Esophagus muscularis mucosa (tissue), 4 donors: ENCODE results near the gene RABIF. TPM values are rescaled to one million over a fixed set of nuclear protein-coding genes. Genes with fewer than 3 reads are reported as not detected.

Experiments
- DNase-seq: peaks from one replicate; pipeline ENCODE4 v3.0.0-alpha.2; 2017; ENCODE audit errors: extremely low spot score
- H3K27ac ChIP-seq, 4 donors: fragments of 200-600 bp; sonication (generic); replicated peaks in 1 of 4; 1 replicate in 3 of 4; 2 replicates in 1 of 4; pipeline ENCODE4 v1.5.1; 2016 to 2019; ENCODE audit warnings: mild to moderate bottlenecking in 1 of 4
- H3K27me3 ChIP-seq, 4 donors: fragments of 200-600 bp; sonication (generic); one replicate each; pipeline versions ENCODE4 v1.5.1 to v1.6.0; 2016 to 2019
- H3K36me3 ChIP-seq, 4 donors: fragments of 200-600 bp; sonication (generic); one replicate each; pipeline ENCODE4 v1.5.1; 2016 to 2019
- H3K4me1 ChIP-seq, 4 donors: fragments of 200-600 bp; sonication (generic); one replicate each; pipeline ENCODE4 v1.5.1; 2016 to 2019
- H3K4me3 ChIP-seq, 4 donors: fragments of 200-600 bp; sonication (generic); 1 replicate in 2 of 4; 2 replicates in 2 of 4; pipeline ENCODE4 v1.5.1; 2016 to 2019; ENCODE audit warnings: mild to moderate bottlenecking in 4 of 4, moderate library complexity in 1 of 4
- H3K9me3 ChIP-seq, 4 donors: fragments of 200-600 bp; sonication (generic); 1 replicate in 3 of 4; 2 replicates in 1 of 4; pipeline ENCODE4 v1.5.1; 2016 to 2019
- EP300 ChIP-seq: sonication (generic); formaldehyde crosslinking; IDR thresholded peaks from one replicate; pipeline ENCODE4 v1.6.1; 2017; ENCODE audit warnings: antibody characterized with exemption
- POLR2A ChIP-seq: fragments of 450-650 bp; IDR thresholded peaks from one replicate; pipeline ENCODE4 v1.6.1; 2017; ENCODE audit warnings: antibody characterized with exemption, moderate library complexity, mild to moderate bottlenecking, low read depth
- POLR2AphosphoS5 ChIP-seq, 2 donors: sonication (generic); formaldehyde crosslinking; IDR thresholded peaks; one replicate each; pipeline ENCODE4 v1.6.1; 2017; ENCODE audit warnings: antibody characterized with exemption in 2 of 2
- WGBS: methylation state at CpG from one replicate; pipeline ENCODE4 v1.1.5; 2018; 5-methylcytosine and 5-hydroxymethylcytosine counted together
- intact Hi-C: fragments of 100-400 bp; cut with DNase I; formaldehyde crosslinking; loops from one replicate; pipeline ENCODE4 v1.15.1; 2023
- total RNA-seq, 4 donors: library from RNA; depleted of rRNA; stranded (reverse); fragments of >200 nt; gene quantifications; one replicate each; pipeline versions ENCODE4 v1.1.0 to v1.2.1, GENCODE V29; 2016
- TF ChIP-seq, protein P1 (sequence below), 3 experiments: fragments of 200-600 bp in 2 of 3; fragments of 450-650 bp in 1 of 3; sonication (generic) in 2 of 3; IDR thresholded peaks; one replicate each; pipeline ENCODE4 v1.5.1; 2017 to 2019; ENCODE audit warnings: antibody characterized with exemption in 3 of 3, mild to moderate bottlenecking in 2 of 3, moderate library complexity in 1 of 3

RABIF gene
- total RNA-seq, 4 donors from 2014 or later = 4.5 to 8.3 (median 6.9) TPM

DNA sequence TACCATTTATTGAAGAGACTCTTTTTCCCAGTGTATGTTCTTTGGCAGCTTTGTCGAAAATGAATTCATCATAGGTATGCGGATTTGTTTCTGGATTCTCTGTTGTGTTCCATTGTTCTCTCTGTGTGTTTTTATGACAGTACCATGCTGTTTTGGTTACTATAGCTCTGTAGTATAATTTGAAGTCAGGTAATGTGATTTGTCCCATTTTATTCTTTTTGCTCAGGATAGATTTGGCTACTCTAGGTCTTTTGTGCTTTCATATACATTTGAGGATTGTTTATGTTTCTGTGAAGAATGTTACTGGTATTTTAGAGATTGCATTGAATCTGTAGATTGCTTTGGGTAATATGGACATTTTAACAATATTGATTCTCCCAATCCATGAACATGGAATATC is 43.5 kb upstream of the RABIF start:
- peaks cover 0 to 4% (median 2%) of the 10 kb centered on the region in 4 donors for H3K4me1 ChIP-seq
- intact Hi-C loops = no loop called here

DNA sequence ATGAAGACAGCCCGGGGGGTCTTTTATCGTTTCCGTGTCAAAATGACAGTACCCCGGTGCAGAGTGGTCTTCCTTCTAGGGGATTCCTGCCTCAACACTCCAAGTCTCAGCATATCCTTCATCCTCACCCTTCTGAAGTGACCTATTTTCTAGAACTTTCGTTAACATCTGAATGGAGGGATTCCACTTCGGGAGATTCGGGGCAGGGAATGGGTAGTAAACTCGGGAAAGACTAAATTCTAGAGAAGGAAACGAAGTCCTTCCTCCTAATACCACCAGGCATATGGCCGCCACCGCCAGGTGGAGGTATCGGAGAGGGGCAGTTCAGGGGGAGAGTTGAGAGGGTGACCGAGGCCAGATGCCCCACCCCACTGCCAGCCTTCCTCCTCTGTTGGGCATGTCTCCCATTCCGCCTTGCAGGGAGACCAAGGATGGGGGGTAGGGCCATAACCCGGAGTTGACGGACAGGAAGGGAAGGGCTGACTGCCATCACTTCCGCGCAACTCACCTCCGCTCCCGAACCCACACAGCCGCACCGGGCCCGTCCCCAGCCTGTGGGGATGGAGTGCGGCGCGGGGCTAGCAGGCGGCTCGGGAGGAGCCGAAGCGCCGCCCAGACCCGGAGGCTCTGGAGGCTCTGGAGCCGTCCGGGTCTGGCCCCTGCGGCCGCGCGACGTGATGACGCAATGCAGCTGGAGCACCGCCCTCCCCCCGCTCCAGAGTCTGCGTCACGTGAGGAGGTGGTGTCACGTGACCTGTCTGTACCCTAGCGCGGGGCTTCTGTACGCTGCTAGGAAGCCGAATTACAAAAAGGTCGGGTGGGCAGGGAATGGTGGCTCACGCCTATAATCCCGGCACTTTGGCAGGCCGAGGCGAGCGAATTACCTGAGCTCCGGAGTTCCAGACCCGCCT is 37.9 kb upstream of the RABIF start, which contains the start of gene KLHL12:
TSS of gene KLHL12 (minus strand) at position 654 of the 911 bp plus-strand sequence. CDS start 2,072 bp downstream, outside the sequence.
- peaks cover 16 to 45% (median 29%) of the 10 kb centered on the region in 4 donors for H3K4me1 ChIP-seq
- peak within 1 kb of the TSS; percentile 75 to 98 (median 92) for H3K4me3 ChIP-seq
- DNase-seq = peak; percentile 99
- WGBS = 2% methylated on average over 31 of the region's 57 CpGs
- peaks cover 0 to 18% (median 11%) of the 10 kb centered on the region in 4 donors for H3K36me3 ChIP-seq
- TF ChIP-seq EP300 = no peak
- peak; percentile 90 for TF ChIP-seq POLR2A
- TF ChIP-seq, protein P1, sequence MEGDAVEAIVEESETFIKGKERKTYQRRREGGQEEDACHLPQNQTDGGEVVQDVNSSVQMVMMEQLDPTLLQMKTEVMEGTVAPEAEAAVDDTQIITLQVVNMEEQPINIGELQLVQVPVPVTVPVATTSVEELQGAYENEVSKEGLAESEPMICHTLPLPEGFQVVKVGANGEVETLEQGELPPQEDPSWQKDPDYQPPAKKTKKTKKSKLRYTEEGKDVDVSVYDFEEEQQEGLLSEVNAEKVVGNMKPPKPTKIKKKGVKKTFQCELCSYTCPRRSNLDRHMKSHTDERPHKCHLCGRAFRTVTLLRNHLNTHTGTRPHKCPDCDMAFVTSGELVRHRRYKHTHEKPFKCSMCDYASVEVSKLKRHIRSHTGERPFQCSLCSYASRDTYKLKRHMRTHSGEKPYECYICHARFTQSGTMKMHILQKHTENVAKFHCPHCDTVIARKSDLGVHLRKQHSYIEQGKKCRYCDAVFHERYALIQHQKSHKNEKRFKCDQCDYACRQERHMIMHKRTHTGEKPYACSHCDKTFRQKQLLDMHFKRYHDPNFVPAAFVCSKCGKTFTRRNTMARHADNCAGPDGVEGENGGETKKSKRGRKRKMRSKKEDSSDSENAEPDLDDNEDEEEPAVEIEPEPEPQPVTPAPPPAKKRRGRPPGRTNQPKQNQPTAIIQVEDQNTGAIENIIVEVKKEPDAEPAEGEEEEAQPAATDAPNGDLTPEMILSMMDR (IDR thresholded peaks at IDR 0.05) = peak; percentile 53 to 63 (median 62)
- peak; percentile 90 to 96 for TF ChIP-seq POLR2AphosphoS5 (IDR thresholded peaks at IDR 0.05)
- peaks cover 0 to 4% (median 0%) of the 10 kb centered on the region in 4 donors for H3K27me3 ChIP-seq
- peak within 1 kb of the TSS; percentile 93 to 97 (median 96) for H3K27ac ChIP-seq
- intact Hi-C loops = loop anchor here (2.0 kb wide), 2 partner anchors 30 to 72 kb away; no protein-coding TSS in a partner anchor
- H3K9me3 ChIP-seq = no peaks in the 10 kb centered on the region

More for the DNA sequence above, 43.5 kb upstream of the RABIF start:
- H3K27me3 ChIP-seq = no peaks in the 10 kb centered on the region
- WGBS = 95% methylated on average over 2 of the region's 2 CpGs
- no peaks in the 10 kb centered on the region for H3K9me3 ChIP-seq
- no peak overlapping the region for H3K27ac ChIP-seq
- no peak for DNase-seq
- TF ChIP-seq POLR2A (no peak), POLR2AphosphoS5 (IDR thresholded peaks at IDR 0.05) (no peak)
- TF ChIP-seq, protein P1 (IDR thresholded peaks at IDR 0.05) = no peak
- no peak overlapping the region for H3K4me3 ChIP-seq
- H3K36me3 ChIP-seq = no peaks in the 10 kb centered on the region

DNA sequence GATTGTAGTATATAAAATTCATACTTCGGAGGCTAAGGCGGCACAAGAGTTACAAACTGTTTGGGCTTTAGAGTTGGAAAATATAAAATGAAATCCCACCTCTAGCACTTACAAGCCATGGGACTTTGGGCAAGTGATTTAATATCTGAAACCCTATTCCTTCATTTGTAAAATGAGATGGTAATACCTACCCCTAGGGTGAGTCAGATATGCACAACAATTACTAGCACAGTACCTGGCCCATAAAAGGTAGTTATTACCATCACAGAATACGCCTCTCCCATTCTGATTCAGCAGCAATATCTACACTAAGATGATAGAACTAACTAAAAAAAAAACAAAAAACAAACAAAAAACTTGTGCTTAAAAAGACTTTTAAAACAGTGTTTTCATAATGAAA is 34.6 kb upstream of the RABIF start:
- H3K27ac ChIP-seq = no peak overlapping the region
- intact Hi-C loops = no loop called here
- peaks cover 0 to 30% (median 24%) of the 10 kb centered on the region in 4 donors for H3K36me3 ChIP-seq
- no peaks in the 10 kb centered on the region for H3K9me3 ChIP-seq
- peaks cover 16 to 45% (median 30%) of the 10 kb centered on the region in 4 donors for H3K4me1 ChIP-seq
- DNase-seq = no peak
- whole genome bisulfite sequencing = 87% methylated on average over 3 of the region's 3 CpGs
- no peak overlapping the region for H3K4me3 ChIP-seq
- TF ChIP-seq EP300 (no peak), POLR2A (no peak), POLR2AphosphoS5 (IDR thresholded peaks at IDR 0.05) (no peak)
- TF ChIP-seq, protein P1 (IDR thresholded peaks at IDR 0.05) = no peak
- H3K27me3 ChIP-seq = peaks cover 0 to 4% (median 0%) of the 10 kb centered on the region in 4 donors

DNA sequence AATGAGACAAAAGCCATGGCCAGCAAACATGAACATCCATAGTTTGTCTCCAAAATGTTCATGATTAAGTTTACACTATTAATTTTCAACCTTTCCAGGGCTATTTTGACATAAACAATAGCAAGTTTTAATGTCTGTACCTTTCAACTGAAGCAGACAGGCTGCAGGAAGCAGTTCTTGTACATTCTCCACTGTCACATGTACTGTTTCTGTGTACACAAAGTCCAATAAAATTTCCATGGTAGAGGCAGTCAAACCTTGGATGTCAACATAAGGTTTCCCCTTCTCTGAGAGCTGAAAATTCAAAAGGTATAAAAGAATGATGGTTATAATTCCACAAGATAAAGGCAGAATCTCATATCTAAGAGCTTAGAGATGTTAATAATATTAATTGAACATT is 30.7 kb upstream of the RABIF start:
- DNase-seq = no peak
- H3K36me3 ChIP-seq = peaks cover 36 to 70% (median 61%) of the 10 kb centered on the region in 4 donors
- no peak for TF ChIP-seq POLR2A
- TF ChIP-seq EP300 = no peak
- TF ChIP-seq, protein P1 (IDR thresholded peaks at IDR 0.05) = no peak
- no peak for TF ChIP-seq POLR2AphosphoS5 (IDR thresholded peaks at IDR 0.05)
- no peaks in the 10 kb centered on the region for H3K9me3 ChIP-seq
- H3K4me3 ChIP-seq = no peak overlapping the region
- intact Hi-C loops = no loop called here
- H3K4me1 ChIP-seq = peaks cover 5 to 22% (median 15%) of the 10 kb centered on the region in 4 donors
- no peaks in the 10 kb centered on the region for H3K27me3 ChIP-seq
- H3K27ac ChIP-seq = no peak overlapping the region
